Large intestine (tissue), 3 donors: ENCODE measurements around the gene PTPRE. TPM values are rescaled to one million over a fixed set of nuclear protein-coding genes. Genes with fewer than 3 reads are reported as not detected.

Experiments used
- DNase-seq, 2 donors: peaks; one replicate each; pipeline versions ENCODE4 v3.0.0 to v3.0.0-alpha.2; 2013
- H3K27ac ChIP-seq: one replicate; pipeline ENCODE4 v1.5.1; 2013; ENCODE audit warnings: low read length
- H3K27me3 ChIP-seq: 2 replicates; pipeline ENCODE4 v1.6.1; 2013; ENCODE audit warnings: low read length; ENCODE audit not compliant: control insufficient read depth, insufficient read depth
- H3K36me3 ChIP-seq: 2 replicates; pipeline ENCODE4 v1.6.1; 2013; ENCODE audit warnings: low read length; ENCODE audit not compliant: control insufficient read depth, insufficient read depth
- H3K4me1 ChIP-seq: one replicate; pipeline ENCODE4 v1.6.1; 2013; ENCODE audit warnings: low read length; ENCODE audit not compliant: control insufficient read depth, insufficient read depth
- H3K4me3 ChIP-seq: one replicate; pipeline ENCODE4 v1.5.1; 2013; ENCODE audit warnings: low read length
- H3K9me3 ChIP-seq: one replicate; pipeline ENCODE4 v1.6.1; 2013; ENCODE audit warnings: mild to moderate bottlenecking, low read depth, low read length, moderate library complexity; ENCODE audit not compliant: control insufficient read depth
- WGBS: methylation state at CpG from one replicate; pipeline ENCODE4 v1.1.5; 2013; ENCODE audit warnings: low lambda C conversion rate; ENCODE audit not compliant: insufficient coverage; 5-methylcytosine and 5-hydroxymethylcytosine counted together
- polyA plus RNA-seq: library from polyadenylated mRNA; unstranded; fragments of 120-200 nt; gene quantifications from one replicate; pipeline ENCODE4 v1.2.1, GENCODE V29; 2013

Gene PTPRE
- polyA plus RNA-seq, 1 donor, result 21.6 TPM

GRCh38 chr10:128000471-128001362 lies 93.8 kb downstream of the PTPRE start:
- Histone ChIP-seq H3K27ac (no peak overlapping the region), H3K27me3 (no peaks in the 10 kb centered on the region), H3K9me3 (no peaks in the 10 kb centered on the region), H3K36me3 (no peaks in the 10 kb centered on the region), H3K4me1 (no peaks in the 10 kb centered on the region), H3K4me3 (no peak overlapping the region)
- no CpG with 5 or more reads among the region's 5 CpGs for WGBS
- DNase-seq, result no peak

DNA sequence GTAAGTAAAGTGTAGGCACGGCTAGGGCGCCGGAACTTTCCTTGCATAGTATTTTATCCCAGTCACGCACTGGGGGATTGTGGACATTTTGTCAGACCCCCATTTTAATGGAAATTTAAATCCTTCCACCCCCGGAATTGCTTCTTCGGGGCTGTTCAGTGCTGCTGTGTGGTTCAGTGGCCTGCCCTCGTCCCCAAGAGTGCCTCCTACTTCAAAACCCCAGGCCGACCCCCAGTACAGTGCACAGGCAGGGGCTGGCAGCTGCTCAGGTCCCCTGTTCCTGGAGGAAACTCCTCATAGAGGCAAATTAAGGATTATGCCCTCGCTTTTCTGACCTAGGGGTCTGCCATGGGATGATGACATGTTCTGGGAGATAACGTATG lies 94.5 kb downstream of the PTPRE start:
- DNase-seq, result no peak
- H3K9me3 ChIP-seq, result no peaks in the 10 kb centered on the region
- H3K4me3 ChIP-seq, result no peak overlapping the region
- no peaks in the 10 kb centered on the region for H3K36me3 ChIP-seq
- H3K27me3 ChIP-seq, result no peaks in the 10 kb centered on the region
- no CpG with 5 or more reads among the region's 10 CpGs for WGBS
- H3K4me1 ChIP-seq, result no peaks in the 10 kb centered on the region
- no peak overlapping the region for H3K27ac ChIP-seq

DNA sequence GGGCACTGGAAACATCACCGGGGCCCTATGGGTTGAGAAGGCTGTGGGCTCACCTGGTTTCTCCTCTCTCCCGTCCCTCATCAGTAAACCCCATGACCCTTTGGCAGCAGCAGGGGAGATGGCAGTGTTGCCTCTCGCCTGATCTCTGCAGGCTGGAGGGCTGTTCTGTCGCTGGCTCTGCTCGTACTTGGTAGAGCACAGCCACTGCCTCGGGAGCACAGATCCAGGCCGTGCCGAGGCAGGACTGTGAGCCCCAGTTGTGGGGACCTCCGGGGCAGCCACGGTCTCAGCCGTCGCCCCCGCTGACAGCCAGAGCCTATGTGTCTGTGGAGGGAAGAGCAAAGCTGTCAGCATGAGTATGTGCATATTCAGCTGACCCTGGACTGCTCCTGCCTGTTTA lies 94.9 kb downstream of the PTPRE start:
- Histone ChIP-seq H3K27ac (no peak overlapping the region), H3K27me3 (no peaks in the 10 kb centered on the region), H3K4me3 (no peak overlapping the region), H3K4me1 (no peaks in the 10 kb centered on the region), H3K9me3 (no peaks in the 10 kb centered on the region), H3K36me3 (no peaks in the 10 kb centered on the region)
- no CpG with 5 or more reads among the region's 13 CpGs for WGBS
- no peak for DNase-seq

- H3K4me3 ChIP-seq, result no peak overlapping the region
- WGBS, result 80% methylated on average over 1 of the region's 7 CpGs
- H3K36me3 ChIP-seq, result no peaks in the 10 kb centered on the region
- no peak for DNase-seq
- H3K27ac ChIP-seq, result no peak overlapping the region
- no peaks in the 10 kb centered on the region for H3K9me3 ChIP-seq
- no peaks in the 10 kb centered on the region for H3K4me1 ChIP-seq
- H3K27me3 ChIP-seq, result no peaks in the 10 kb centered on the region
These were observed 96.6 kb downstream of the PTPRE start for GRCh38 chr10:128003521-128003920.

- Histone ChIP-seq H3K4me1 (no peaks in the 10 kb centered on the region), H3K4me3 (no peak overlapping the region), H3K36me3 (no peaks in the 10 kb centered on the region), H3K27ac (no peak overlapping the region), H3K9me3 (no peaks in the 10 kb centered on the region), H3K27me3 (no peaks in the 10 kb centered on the region)
- no CpG with 5 or more reads among the region's 1 CpG for WGBS
- DNase-seq, result no peak
These were observed 99.0 kb downstream of the PTPRE start for GRCh38 chr10:128005858-128006257.

GRCh38 chr10:128007056-128007455 lies 100.2 kb downstream of the PTPRE start:
- Histone ChIP-seq H3K36me3 (no peaks in the 10 kb centered on the region), H3K27ac (no peak overlapping the region), H3K27me3 (no peaks in the 10 kb centered on the region), H3K4me1 (peaks cover 4% of the 10 kb centered on the region), H3K4me3 (no peak overlapping the region), H3K9me3 (no peaks in the 10 kb centered on the region)
- DNase-seq, result no peak
- WGBS, result no CpG with 5 or more reads among the region's 1 CpG

DNA sequence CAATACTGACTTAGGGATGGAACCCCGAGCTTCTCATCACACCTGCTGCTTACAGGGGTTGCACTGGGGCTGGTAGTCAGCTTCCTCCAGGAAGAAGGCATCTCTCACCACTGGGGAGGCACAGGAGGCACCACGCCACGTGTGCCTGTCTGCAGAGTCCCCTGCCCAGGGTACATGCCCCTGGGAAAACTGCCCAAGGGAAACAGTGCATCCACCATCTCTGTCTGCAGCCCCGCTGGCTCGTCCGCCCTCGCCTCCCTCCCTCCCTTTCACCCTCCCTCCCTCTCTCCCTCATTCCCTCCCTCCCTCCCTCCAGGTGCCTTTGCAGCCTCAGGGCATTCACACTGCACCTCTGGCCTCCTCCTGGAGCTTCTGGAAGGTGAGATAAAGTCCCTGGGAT lies 101.1 kb downstream of the PTPRE start:
- DNase-seq, result no peak
- no peaks in the 10 kb centered on the region for H3K36me3 ChIP-seq
- no CpG with 5 or more reads among the region's 7 CpGs for WGBS
- H3K27me3 ChIP-seq, result no peaks in the 10 kb centered on the region
- no peak overlapping the region for H3K27ac ChIP-seq
- H3K4me3 ChIP-seq, result no peak overlapping the region
- H3K9me3 ChIP-seq, result no peaks in the 10 kb centered on the region
- peaks cover 4% of the 10 kb centered on the region for H3K4me1 ChIP-seq

DNA sequence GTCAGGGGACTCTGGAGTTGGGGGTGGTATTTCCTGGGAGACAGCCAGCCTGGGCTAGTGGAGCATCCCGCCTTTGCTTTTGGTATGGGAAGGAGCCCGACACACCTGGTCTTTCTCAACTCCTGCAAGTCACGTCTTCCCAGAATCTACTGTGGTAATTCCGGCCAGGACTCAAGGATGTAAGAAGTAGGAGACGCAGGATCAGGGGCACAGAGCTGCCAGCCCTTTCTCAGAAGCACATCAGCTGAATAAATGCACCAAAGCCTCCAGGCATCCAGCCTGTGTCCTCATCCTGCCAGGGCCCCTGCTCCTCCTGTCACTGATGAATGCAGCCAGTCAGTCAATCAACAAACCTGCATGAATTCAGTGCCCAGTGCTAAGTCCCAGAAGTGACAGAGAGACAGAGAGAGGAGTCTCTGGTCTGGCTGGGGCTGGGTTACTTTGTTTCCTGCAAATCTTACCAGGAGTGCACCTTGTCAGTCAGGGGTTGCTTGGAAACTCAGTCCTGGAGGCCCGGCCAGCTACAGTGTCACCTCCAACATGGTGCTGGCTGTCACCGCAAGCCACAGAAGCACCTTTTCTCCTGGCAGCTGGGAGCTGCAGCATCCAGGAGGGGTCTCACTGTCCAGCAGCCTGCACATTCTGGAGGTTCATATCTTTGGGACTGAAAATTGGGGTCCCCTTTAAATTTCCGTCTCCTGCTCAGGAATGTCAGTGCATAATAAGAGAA lies 101.8 kb downstream of the PTPRE start:
- no peak for DNase-seq
- H3K36me3 ChIP-seq, result no peaks in the 10 kb centered on the region
- no peaks in the 10 kb centered on the region for H3K27me3 ChIP-seq
- H3K27ac ChIP-seq, result no peak overlapping the region
- no peak overlapping the region for H3K4me3 ChIP-seq
- H3K4me1 ChIP-seq, result peaks cover 4% of the 10 kb centered on the region
- no CpG with 5 or more reads among the region's 8 CpGs for WGBS
- no peaks in the 10 kb centered on the region for H3K9me3 ChIP-seq

- WGBS, result no CpG with 5 or more reads among the region's 14 CpGs
- no peak overlapping the region for H3K4me3 ChIP-seq
- DNase-seq, result no peak
- no peaks in the 10 kb centered on the region for H3K27me3 ChIP-seq
- no peaks in the 10 kb centered on the region for H3K36me3 ChIP-seq
- no peak overlapping the region for H3K27ac ChIP-seq
- H3K4me1 ChIP-seq, result peaks cover 4% of the 10 kb centered on the region
- no peaks in the 10 kb centered on the region for H3K9me3 ChIP-seq
These were observed 102.6 kb downstream of the PTPRE start for GRCh38 chr10:128009372-128010126.
